WTC11 (cell line): ENCODE measurements around the gene WNT9B. TPM values are rescaled to one million over a fixed set of nuclear protein-coding genes. Genes with fewer than 3 reads are reported as not detected.

Source experiments
- ATAC-seq: fragments of 200-7000 bp; cut with Tn5 transposase; 2 replicates; pipeline ENCODE4 v1.10.0; 2021; ENCODE audit warnings: mild to moderate bottlenecking, moderate library complexity
- CTCF ChIA-PET: fragments of 300-600 bp; sonication (Branson Sonifier 250); formaldehyde crosslinking; loops from one replicate; lab custom pipeline; 2021; ENCODE audit warnings: antibody characterized with exemption; lab: Charles Lee
- POLR2A ChIA-PET: fragments of 350-600 bp; sonication (Branson Sonifier 250); formaldehyde crosslinking; loops from one replicate; lab custom pipeline; 2021; ENCODE audit warnings: antibody characterized with exemption; lab: Charles Lee
- DNase-seq: peaks from one replicate; pipeline ENCODE4 v3.0.0; 2021; ENCODE audit warnings: low spot score
- H3K27ac Mint-ChIP-seq: 2 replicates; pipeline ENCODE4 v1.8.0; 2021; ENCODE audit warnings: mixed read lengths
- H3K27me3 Mint-ChIP-seq: 2 replicates; pipeline ENCODE4 v1.8.0; 2021; ENCODE audit warnings: low read depth, mild to moderate bottlenecking, moderate library complexity, mixed read lengths
- H3K36me3 Mint-ChIP-seq: 2 replicates; pipeline ENCODE4 v1.8.0; 2021; ENCODE audit warnings: mixed read lengths
- H3K4me1 Mint-ChIP-seq: 2 replicates; pipeline ENCODE4 v1.8.0; 2022; ENCODE audit warnings: mixed read lengths
- H3K4me3 Mint-ChIP-seq: 2 replicates; pipeline ENCODE4 v1.8.0; 2021; ENCODE audit warnings: mild to moderate bottlenecking, moderate library complexity, mixed read lengths
- H3K9me3 Mint-ChIP-seq: 2 replicates; pipeline ENCODE4 v1.8.0; 2021; ENCODE audit warnings: mixed read lengths
- CREB1 ChIP-seq: sonication (generic); formaldehyde crosslinking; IDR thresholded peaks from 2 replicates; pipeline ENCODE4 v1.8.0; 2023; ENCODE audit warnings: mild to moderate bottlenecking, missing genetic modification reagents
- FOXJ3 ChIP-seq: sonication (generic); formaldehyde crosslinking; IDR thresholded peaks from 2 replicates; pipeline ENCODE4 v1.9.0; 2021; ENCODE audit warnings: missing genetic modification reagents, mild to moderate bottlenecking, borderline replicate concordance
- NFATC4 ChIP-seq: fragments of 250-450 bp; sonication (Bioruptor Pico); IDR thresholded peaks from 2 replicates; pipeline ENCODE4 v1.9.0; 2021; ENCODE audit warnings: mild to moderate bottlenecking
- SMAD4 ChIP-seq: sonication (generic); formaldehyde crosslinking; IDR thresholded peaks from 2 replicates; pipeline ENCODE4 v1.8.0; 2022; ENCODE audit warnings: mild to moderate bottlenecking, missing genetic modification reagents
- SP1 ChIP-seq: sonication (generic); formaldehyde crosslinking; conservative IDR thresholded peaks from 2 replicates; pipeline ENCODE4 v1.8.1; 2022; ENCODE audit warnings: missing genetic modification reagents
- STAT6 ChIP-seq: sonication (generic); formaldehyde crosslinking; conservative IDR thresholded peaks from 2 replicates; pipeline ENCODE4 v1.8.1; 2023; ENCODE audit warnings: mild to moderate bottlenecking, low read depth, missing genetic modification reagents, moderate library complexity
- USF2 ChIP-seq: sonication (generic); formaldehyde crosslinking; IDR thresholded peaks from 2 replicates; pipeline ENCODE4 v1.8.1; 2023; ENCODE audit warnings: mild to moderate bottlenecking, missing genetic modification reagents, moderate library complexity
- ZBTB21 ChIP-seq: sonication (generic); formaldehyde crosslinking; IDR thresholded peaks from 2 replicates; pipeline ENCODE4 v1.8.1; 2023; ENCODE audit warnings: mild to moderate bottlenecking, missing genetic modification reagents, borderline replicate concordance
- ZBTB43 ChIP-seq: sonication (generic); formaldehyde crosslinking; IDR thresholded peaks from 2 replicates; pipeline ENCODE4 v1.8.1; 2023; ENCODE audit warnings: mild to moderate bottlenecking, missing genetic modification reagents
- ZNF219 ChIP-seq: sonication (generic); formaldehyde crosslinking; IDR thresholded peaks from 2 replicates; pipeline ENCODE4 v1.8.0; 2023; ENCODE audit warnings: missing genetic modification reagents, mild to moderate bottlenecking, borderline replicate concordance
- total RNA-seq: library from RNA; stranded (reverse); gene quantifications from 3 replicates; pipeline ENCODE4 v1.2.3, GENCODE V29; 2021
- TF ChIP-seq, protein P1 (sequence below): sonication (generic); formaldehyde crosslinking; IDR thresholded peaks from 2 replicates; pipeline ENCODE4 v1.8.1; 2023; ENCODE audit warnings: mild to moderate bottlenecking, moderate library complexity, missing genetic modification reagents
- TF ChIP-seq, protein P2 (sequence below): sonication (generic); formaldehyde crosslinking; IDR thresholded peaks from 2 replicates; pipeline ENCODE4 v1.8.0; 2022; ENCODE audit warnings: mild to moderate bottlenecking, missing genetic modification reagents
- TF ChIP-seq, protein P3 (sequence below): sonication (generic); formaldehyde crosslinking; IDR thresholded peaks from 2 replicates; pipeline ENCODE4 v1.8.0; 2022; ENCODE audit warnings: mild to moderate bottlenecking, missing genetic modification reagents
- TF ChIP-seq, protein P4 (sequence below): fragments of 250-450 bp; sonication (Bioruptor Pico); IDR thresholded peaks from 2 replicates; pipeline ENCODE4 v1.9.0; 2021; ENCODE audit warnings: mild to moderate bottlenecking, borderline replicate concordance
- TF ChIP-seq, protein P5 (sequence below): sonication (generic); formaldehyde crosslinking; IDR thresholded peaks from 2 replicates; pipeline ENCODE4 v1.8.1; 2022; ENCODE audit warnings: missing genetic modification reagents, borderline replicate concordance
- TF ChIP-seq, protein P6 (sequence below): sonication (generic); formaldehyde crosslinking; IDR thresholded peaks from 2 replicates; pipeline ENCODE4 v1.8.0; 2022; ENCODE audit warnings: missing genetic modification reagents

WNT9B gene
- total RNA-seq, 1 experiment from 2014 or later, result 0.87 TPM

DNA sequence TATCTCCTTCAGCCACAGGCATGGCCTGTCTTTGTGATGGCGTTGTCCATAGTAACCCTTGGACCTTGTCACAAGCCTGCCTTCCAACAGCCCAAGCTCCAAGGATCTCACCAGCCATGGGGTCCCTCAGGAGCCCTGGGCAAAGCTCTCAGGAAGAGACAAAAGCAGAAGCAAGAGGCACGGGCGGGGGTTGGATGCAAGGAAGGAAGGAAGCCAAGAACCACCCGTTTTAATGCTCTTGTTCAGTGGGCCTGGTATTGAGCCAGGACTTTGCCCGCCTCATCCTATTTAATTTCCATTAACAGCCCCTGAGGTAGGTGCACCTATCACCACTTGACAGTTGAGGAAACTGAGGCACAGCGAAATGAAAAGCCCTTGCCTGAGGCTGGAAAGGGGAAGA lies 39.3 kb downstream of the WNT9B start:
- Mint-ChIP-seq H3K4me3 (no peak overlapping the region), H3K27me3 (peaks cover 4% of the 10 kb centered on the region; the same call in 1 of the 2 replicates), H3K4me1 (peaks cover 8% of the 10 kb centered on the region; the same call in 1 of the 2 replicates)
- POLR2A ChIA-PET, result no interaction called here
- TF ChIP-seq USF2 (CRISPR knock-in tag), result no peak
- TF ChIP-seq CREB1, result no peak
- TF ChIP-seq NFATC4 (CRISPR knock-in tag), result no peak
- TF ChIP-seq ZBTB21 (CRISPR knock-in tag), result no peak
- no peak for TF ChIP-seq ZNF219 (CRISPR knock-in tag)
- TF ChIP-seq, protein P1, sequence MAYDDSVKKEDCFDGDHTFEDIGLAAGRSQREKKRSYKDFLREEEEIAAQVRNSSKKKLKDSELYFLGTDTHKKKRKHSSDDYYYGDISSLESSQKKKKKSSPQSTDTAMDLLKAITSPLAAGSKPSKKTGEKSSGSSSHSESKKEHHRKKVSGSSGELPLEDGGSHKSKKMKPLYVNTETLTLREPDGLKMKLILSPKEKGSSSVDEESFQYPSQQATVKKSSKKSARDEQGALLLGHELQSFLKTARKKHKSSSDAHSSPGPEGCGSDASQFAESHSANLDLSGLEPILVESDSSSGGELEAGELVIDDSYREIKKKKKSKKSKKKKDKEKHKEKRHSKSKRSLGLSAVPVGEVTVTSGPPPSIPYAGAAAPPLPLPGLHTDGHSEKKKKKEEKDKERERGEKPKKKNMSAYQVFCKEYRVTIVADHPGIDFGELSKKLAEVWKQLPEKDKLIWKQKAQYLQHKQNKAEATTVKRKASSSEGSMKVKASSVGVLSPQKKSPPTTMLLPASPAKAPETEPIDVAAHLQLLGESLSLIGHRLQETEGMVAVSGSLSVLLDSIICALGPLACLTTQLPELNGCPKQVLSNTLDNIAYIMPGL (CRISPR knock-in tag), result no peak
- TF ChIP-seq ZBTB43, result no peak
- TF ChIP-seq, protein P2, sequence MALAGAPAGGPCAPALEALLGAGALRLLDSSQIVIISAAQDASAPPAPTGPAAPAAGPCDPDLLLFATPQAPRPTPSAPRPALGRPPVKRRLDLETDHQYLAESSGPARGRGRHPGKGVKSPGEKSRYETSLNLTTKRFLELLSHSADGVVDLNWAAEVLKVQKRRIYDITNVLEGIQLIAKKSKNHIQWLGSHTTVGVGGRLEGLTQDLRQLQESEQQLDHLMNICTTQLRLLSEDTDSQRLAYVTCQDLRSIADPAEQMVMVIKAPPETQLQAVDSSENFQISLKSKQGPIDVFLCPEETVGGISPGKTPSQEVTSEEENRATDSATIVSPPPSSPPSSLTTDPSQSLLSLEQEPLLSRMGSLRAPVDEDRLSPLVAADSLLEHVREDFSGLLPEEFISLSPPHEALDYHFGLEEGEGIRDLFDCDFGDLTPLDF, result no peak
- TF ChIP-seq, protein P3, sequence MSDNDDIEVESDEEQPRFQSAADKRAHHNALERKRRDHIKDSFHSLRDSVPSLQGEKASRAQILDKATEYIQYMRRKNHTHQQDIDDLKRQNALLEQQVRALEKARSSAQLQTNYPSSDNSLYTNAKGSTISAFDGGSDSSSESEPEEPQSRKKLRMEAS, result no peak
- TF ChIP-seq SP1 (CRISPR knock-in tag), result no peak
- TF ChIP-seq, protein P4, sequence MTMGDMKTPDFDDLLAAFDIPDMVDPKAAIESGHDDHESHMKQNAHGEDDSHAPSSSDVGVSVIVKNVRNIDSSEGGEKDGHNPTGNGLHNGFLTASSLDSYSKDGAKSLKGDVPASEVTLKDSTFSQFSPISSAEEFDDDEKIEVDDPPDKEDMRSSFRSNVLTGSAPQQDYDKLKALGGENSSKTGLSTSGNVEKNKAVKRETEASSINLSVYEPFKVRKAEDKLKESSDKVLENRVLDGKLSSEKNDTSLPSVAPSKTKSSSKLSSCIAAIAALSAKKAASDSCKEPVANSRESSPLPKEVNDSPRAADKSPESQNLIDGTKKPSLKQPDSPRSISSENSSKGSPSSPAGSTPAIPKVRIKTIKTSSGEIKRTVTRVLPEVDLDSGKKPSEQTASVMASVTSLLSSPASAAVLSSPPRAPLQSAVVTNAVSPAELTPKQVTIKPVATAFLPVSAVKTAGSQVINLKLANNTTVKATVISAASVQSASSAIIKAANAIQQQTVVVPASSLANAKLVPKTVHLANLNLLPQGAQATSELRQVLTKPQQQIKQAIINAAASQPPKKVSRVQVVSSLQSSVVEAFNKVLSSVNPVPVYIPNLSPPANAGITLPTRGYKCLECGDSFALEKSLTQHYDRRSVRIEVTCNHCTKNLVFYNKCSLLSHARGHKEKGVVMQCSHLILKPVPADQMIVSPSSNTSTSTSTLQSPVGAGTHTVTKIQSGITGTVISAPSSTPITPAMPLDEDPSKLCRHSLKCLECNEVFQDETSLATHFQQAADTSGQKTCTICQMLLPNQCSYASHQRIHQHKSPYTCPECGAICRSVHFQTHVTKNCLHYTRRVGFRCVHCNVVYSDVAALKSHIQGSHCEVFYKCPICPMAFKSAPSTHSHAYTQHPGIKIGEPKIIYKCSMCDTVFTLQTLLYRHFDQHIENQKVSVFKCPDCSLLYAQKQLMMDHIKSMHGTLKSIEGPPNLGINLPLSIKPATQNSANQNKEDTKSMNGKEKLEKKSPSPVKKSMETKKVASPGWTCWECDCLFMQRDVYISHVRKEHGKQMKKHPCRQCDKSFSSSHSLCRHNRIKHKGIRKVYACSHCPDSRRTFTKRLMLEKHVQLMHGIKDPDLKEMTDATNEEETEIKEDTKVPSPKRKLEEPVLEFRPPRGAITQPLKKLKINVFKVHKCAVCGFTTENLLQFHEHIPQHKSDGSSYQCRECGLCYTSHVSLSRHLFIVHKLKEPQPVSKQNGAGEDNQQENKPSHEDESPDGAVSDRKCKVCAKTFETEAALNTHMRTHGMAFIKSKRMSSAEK (CRISPR knock-in tag), result no peak
- TF ChIP-seq, all 79 proteins: peak for 0
- no peak for ATAC-seq
- no peak overlapping the region for H3K27ac Mint-ChIP-seq
- no peak for DNase-seq
- H3K36me3 Mint-ChIP-seq, result no peaks in the 10 kb centered on the region
- CTCF ChIA-PET, result no interaction called here
- no peaks in the 10 kb centered on the region for H3K9me3 Mint-ChIP-seq

DNA sequence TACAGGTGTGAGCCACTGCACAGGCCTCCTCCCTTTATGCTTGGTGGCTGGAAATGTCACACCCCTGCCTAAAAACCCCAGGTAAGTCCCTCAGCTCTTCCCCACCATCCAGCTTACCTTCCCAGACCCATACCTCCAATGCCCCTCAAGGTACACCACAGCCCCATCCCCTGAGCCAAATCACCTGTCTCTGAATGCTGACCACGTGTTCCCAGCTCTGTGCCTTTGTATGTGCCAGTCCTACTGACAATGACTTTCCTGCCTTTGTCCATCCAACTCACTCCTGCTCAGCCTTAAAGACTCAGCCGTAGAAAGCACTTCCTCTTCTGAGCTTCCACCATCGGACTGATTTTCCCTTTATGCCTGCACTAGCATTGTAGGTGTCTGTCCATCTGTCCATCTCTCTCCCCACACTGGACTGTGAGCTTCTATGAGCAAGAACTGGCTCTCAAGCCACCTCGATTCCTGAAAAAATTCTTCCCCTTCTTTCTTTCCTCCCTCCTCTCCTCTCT lies 40.9 kb downstream of the WNT9B start:
- Mint-ChIP-seq H3K27ac (no peak overlapping the region), H3K4me1 (peaks cover 8% of the 10 kb centered on the region; the same call in 1 of the 2 replicates), H3K4me3 (no peak overlapping the region), H3K9me3 (no peaks in the 10 kb centered on the region), H3K27me3 (no peaks in the 10 kb centered on the region; the same call in 1 of the 2 replicates), H3K36me3 (no peaks in the 10 kb centered on the region)
- ChIA-PET POLR2A (no interaction called here), CTCF (interaction anchor here (1.0 to 1.3 kb wide), 2 partner anchors 16 to 50 kb away, joined by 3 to 6 read pairs; no protein-coding TSS in a partner anchor)
- ATAC-seq (no peak), DNase-seq (no peak)
- TF ChIP-seq STAT6, result no peak
- TF ChIP-seq, protein P5, sequence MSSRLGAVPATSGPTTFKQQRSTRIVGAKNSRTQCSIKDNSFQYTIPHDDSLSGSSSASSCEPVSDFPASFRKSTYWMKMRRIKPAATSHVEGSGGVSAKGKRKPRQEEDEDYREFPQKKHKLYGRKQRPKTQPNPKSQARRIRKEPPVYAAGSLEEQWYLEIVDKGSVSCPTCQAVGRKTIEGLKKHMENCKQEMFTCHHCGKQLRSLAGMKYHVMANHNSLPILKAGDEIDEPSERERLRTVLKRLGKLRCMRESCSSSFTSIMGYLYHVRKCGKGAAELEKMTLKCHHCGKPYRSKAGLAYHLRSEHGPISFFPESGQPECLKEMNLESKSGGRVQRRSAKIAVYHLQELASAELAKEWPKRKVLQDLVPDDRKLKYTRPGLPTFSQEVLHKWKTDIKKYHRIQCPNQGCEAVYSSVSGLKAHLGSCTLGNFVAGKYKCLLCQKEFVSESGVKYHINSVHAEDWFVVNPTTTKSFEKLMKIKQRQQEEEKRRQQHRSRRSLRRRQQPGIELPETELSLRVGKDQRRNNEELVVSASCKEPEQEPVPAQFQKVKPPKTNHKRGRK (CRISPR knock-in tag), result no peak
- no peak for TF ChIP-seq FOXJ3 (CRISPR knock-in tag)
- TF ChIP-seq, protein P6, sequence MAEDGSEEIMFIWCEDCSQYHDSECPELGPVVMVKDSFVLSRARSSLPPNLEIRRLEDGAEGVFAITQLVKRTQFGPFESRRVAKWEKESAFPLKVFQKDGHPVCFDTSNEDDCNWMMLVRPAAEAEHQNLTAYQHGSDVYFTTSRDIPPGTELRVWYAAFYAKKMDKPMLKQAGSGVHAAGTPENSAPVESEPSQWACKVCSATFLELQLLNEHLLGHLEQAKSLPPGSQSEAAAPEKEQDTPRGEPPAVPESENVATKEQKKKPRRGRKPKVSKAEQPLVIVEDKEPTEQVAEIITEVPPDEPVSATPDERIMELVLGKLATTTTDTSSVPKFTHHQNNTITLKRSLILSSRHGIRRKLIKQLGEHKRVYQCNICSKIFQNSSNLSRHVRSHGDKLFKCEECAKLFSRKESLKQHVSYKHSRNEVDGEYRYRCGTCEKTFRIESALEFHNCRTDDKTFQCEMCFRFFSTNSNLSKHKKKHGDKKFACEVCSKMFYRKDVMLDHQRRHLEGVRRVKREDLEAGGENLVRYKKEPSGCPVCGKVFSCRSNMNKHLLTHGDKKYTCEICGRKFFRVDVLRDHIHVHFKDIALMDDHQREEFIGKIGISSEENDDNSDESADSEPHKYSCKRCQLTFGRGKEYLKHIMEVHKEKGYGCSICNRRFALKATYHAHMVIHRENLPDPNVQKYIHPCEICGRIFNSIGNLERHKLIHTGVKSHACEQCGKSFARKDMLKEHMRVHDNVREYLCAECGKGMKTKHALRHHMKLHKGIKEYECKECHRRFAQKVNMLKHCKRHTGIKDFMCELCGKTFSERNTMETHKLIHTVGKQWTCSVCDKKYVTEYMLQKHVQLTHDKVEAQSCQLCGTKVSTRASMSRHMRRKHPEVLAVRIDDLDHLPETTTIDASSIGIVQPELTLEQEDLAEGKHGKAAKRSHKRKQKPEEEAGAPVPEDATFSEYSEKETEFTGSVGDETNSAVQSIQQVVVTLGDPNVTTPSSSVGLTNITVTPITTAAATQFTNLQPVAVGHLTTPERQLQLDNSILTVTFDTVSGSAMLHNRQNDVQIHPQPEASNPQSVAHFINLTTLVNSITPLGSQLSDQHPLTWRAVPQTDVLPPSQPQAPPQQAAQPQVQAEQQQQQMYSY (CRISPR knock-in tag), result no peak
- TF ChIP-seq SMAD4 (CRISPR knock-in tag), result no peak
